NT2/D1 (cell line): ENCODE measurements around the gene NPEPPS.
"Not testable (repeated sequence)": the region's sequence is repeated elsewhere in the genome, so short reads cannot be mapped to it uniquely, and the experiment has no call there.

ENCODE experiments used
- SUZ12 ChIP-seq: IDR thresholded peaks from 2 replicates; pipeline ENCODE4 v1.6.1; 2011; ENCODE audit not compliant: insufficient read length, insufficient read depth; ENCODE audit errors: extremely low read depth
- YY1 ChIP-seq: IDR thresholded peaks from 2 replicates; pipeline ENCODE4 v1.6.1; 2011; ENCODE audit not compliant: insufficient read length, insufficient read depth
- ZNF274 ChIP-seq: IDR thresholded peaks from 2 replicates; pipeline ENCODE4 v1.6.1; 2011; ENCODE audit warnings: mild to moderate bottlenecking, low read depth, low read length

GRCh38 chr17:47511701-47512146 lies 19.2 kb upstream of the NPEPPS start:
- TF ChIP-seq YY1, ZNF274, SUZ12: not testable (repeated sequence)
